Measurements from ENCODE around the gene ENTREP1. TPM values are rescaled to one million over a fixed set of nuclear protein-coding genes. Genes with fewer than 3 reads are reported as not detected.

Gene ENTREP1
- polyA plus RNA-seq, 1 of the 3 experiments (the other 2 are of a cell fraction), result not detected

DNA sequence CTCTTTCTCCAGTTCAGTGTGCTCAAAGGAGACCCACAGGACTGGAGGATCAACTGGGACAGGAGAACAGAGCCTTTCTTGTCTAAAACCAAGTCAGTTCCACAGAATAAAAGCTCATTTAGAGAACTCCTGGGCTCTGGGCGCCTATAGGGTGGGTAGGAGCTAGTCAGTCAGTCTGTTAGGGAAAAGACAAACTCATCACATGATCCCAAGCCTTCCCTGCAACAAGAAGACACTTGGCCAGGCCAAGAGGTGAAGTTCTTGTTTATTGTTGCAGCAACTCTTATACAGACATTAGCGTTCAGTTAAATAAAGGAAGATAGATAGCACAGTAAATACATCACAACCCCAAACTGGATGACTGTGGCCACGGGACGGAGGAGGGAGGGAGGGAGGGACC is 102.3 kb downstream of the ENTREP1 start:
- Histone ChIP-seq H3K36me3 (replicated peaks in 1 of 2; ENCODE audit: control insufficient read depth in 1 of 2, insufficient read depth in 2 of 2, low read length in 1 of 2) (no peaks in the 10 kb centered on the region), H3K9ac (no peak overlapping the region), H3K27ac (ENCODE audit: low read depth in 2 of 2, low read length in 1 of 2) (no peak overlapping the region), H3K9me3 (no peaks in the 10 kb centered on the region), H3K4me2 (no peak overlapping the region), H3K4me3 (ENCODE audit: low read depth in 2 of 2, low read length in 1 of 2) (no peak overlapping the region), H3K4me1 (ENCODE audit: control insufficient read depth in 1 of 2, insufficient read depth in 2 of 2, low read depth in 1 of 2, low read length in 1 of 2) (peaks cover 0 to 1% of the 10 kb centered on the region in 2 experiments; a peak in 1 of 4 replicates), H3F3A (replicated peaks; ENCODE audit: insufficient read depth) (no peaks in the 10 kb centered on the region), H3K27me3 (ENCODE audit: insufficient read depth) (no peaks in the 10 kb centered on the region), H2AFZ (ENCODE audit: low read depth) (no peak overlapping the region), H3K9me2 (no peaks in the 10 kb centered on the region), H3K79me2 (ENCODE audit: insufficient read depth) (no peaks in the 10 kb centered on the region), H4K20me1 (ENCODE audit: insufficient read depth) (no peaks in the 10 kb centered on the region)
- POLR2A ChIA-PET, result no interaction called here
- no peak for TF ChIP-seq MXI1 (IDR thresholded peaks at IDR 0.05; ENCODE audit: low read depth, low read length)
- TF ChIP-seq USF1 (IDR thresholded peaks at IDR 0.05; ENCODE audit: borderline replicate concordance, low read depth), result no peak
- TF ChIP-seq NRF1 (IDR thresholded peaks at IDR 0.05; ENCODE audit: low read depth, low read length), result no peak
- no peak for TF ChIP-seq EZH2phosphoT487 (IDR thresholded peaks at IDR 0.05; ENCODE audit: borderline replicate concordance, low read depth)
- TF ChIP-seq MAX (IDR thresholded peaks at IDR 0.05; ENCODE audit: low read depth), result no peak
- TF ChIP-seq SMC3 (IDR thresholded peaks at IDR 0.05; ENCODE audit: low read depth, low read length), result no peak
- no peak for TF ChIP-seq TEAD4 (IDR thresholded peaks at IDR 0.05; ENCODE audit: borderline replicate concordance, insufficient read depth)
- TF ChIP-seq, protein P1, sequence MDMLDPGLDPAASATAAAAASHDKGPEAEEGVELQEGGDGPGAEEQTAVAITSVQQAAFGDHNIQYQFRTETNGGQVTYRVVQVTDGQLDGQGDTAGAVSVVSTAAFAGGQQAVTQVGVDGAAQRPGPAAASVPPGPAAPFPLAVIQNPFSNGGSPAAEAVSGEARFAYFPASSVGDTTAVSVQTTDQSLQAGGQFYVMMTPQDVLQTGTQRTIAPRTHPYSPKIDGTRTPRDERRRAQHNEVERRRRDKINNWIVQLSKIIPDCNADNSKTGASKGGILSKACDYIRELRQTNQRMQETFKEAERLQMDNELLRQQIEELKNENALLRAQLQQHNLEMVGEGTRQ (IDR thresholded peaks at IDR 0.05; ENCODE audit: borderline replicate concordance, low read depth, low read length), result no peak
- no peak for TF ChIP-seq CHD2 (IDR thresholded peaks at IDR 0.05; ENCODE audit: low read length, partially characterized antibody)
- no peak for TF ChIP-seq YY1 (IDR thresholded peaks at IDR 0.05; ENCODE audit: low read depth)
- no peak for TF ChIP-seq ZBTB33 (IDR thresholded peaks at IDR 0.05; ENCODE audit: borderline replicate concordance, low read depth)
- no peak for TF ChIP-seq ELF1 (IDR thresholded peaks at IDR 0.05)
- TF ChIP-seq RFX5 (IDR thresholded peaks at IDR 0.05; ENCODE audit: low read length), result no peak
- no peak for TF ChIP-seq RCOR1 (IDR thresholded peaks at IDR 0.05; ENCODE audit: low read length)
- WGBS (ENCODE audit: low lambda C conversion rate), result 81% methylated on average over 4 of the region's 4 CpGs
- CTCF ChIA-PET, result interaction anchor here (1.5 kb wide), 1 partner anchor 492 kb away, joined by 4 read pairs; no protein-coding TSS in a partner anchor
- no peak for DNase-seq
